Panc1 (cell line): ENCODE measurements around the gene HS6ST3. TPM values are rescaled to one million over a fixed set of nuclear protein-coding genes. Genes with fewer than 3 reads are reported as not detected.

Source experiments
- ATAC-seq: fragments of 200-7000 bp; cut with Tn5 transposase; 2 replicates; pipeline ENCODE4 v1.9.1; 2020; ENCODE audit warnings: mild to moderate bottlenecking, moderate library complexity
- BruUV-seq: library from RNA; stranded (reverse); fragments of 400-500 nt; replicated peaks from 2 replicates; lab custom pipeline; 2021; lab: Mats Ljungman, UMichigan
- CTCF ChIA-PET: fragments of 300-600 bp; sonication (Branson Sonifier 250); formaldehyde crosslinking; loops from one replicate; lab custom pipeline; 2022; ENCODE audit warnings: antibody characterized with exemption; lab: Charles Lee
- POLR2A ChIA-PET: fragments of 300-600 bp; sonication (Branson Sonifier 250); formaldehyde crosslinking; loops from one replicate; lab custom pipeline; 2022; ENCODE audit warnings: antibody characterized with exemption; lab: Charles Lee
- DNase-seq: peaks from one replicate; pipeline ENCODE4 v3.0.0-alpha.2; 2010; ENCODE audit warnings: low read depth, low spot score
- H3K27ac ChIP-seq: 2 replicates; pipeline ENCODE4 v1.5.1; 2011; ENCODE audit warnings: mild to moderate bottlenecking, low read length, inconsistent platforms
- H3K27me3 ChIP-seq: fragments of 200-500 bp; sonication (Bioruptor generic); 2 replicates; pipeline ENCODE4 v1.6.0; 2014; ENCODE audit warnings: low read length, inconsistent platforms; ENCODE audit not compliant: control insufficient read depth, insufficient read depth
- H3K36me3 ChIP-seq: fragments of 200-500 bp; sonication (Bioruptor generic); 2 replicates; pipeline ENCODE4 v1.5.1; 2014; ENCODE audit warnings: inconsistent platforms, mild to moderate bottlenecking, low read length, moderate library complexity; ENCODE audit not compliant: control insufficient read depth, insufficient read depth
- H3K4me1 ChIP-seq: 2 replicates; pipeline ENCODE4 v1.5.1; 2011; ENCODE audit warnings: inconsistent platforms, mild to moderate bottlenecking, low read length, moderate library complexity; ENCODE audit not compliant: control insufficient read depth, insufficient read depth
- H3K4me3 ChIP-seq, 2 experiments: 2 replicates each; pipeline ENCODE4 v1.5.1; 2011 to 2012; ENCODE audit warnings: low read depth in 2 of 2, low read length in 2 of 2, mild to moderate bottlenecking in 2 of 2, inconsistent platforms in 1 of 2, moderate library complexity in 1 of 2
- H3K9me3 ChIP-seq: fragments of 200-500 bp; sonication (Bioruptor generic); 2 replicates; pipeline ENCODE4 v1.5.1; 2014; ENCODE audit warnings: low read depth, mild to moderate bottlenecking, inconsistent platforms, low read length, moderate library complexity; ENCODE audit not compliant: control insufficient read depth, insufficient read depth
- POLR2AphosphoS5 ChIP-seq: IDR thresholded peaks from 2 replicates; pipeline ENCODE4 v1.6.1; 2012; ENCODE audit warnings: mild to moderate bottlenecking, low read depth, low read length, moderate library complexity
- SIN3A ChIP-seq: IDR thresholded peaks from 2 replicates; pipeline ENCODE4 v1.6.1; 2012; ENCODE audit warnings: low read depth, mild to moderate bottlenecking, low read length, moderate library complexity, borderline replicate concordance; ENCODE audit not compliant: insufficient read depth
- TCF7L2 ChIP-seq: IDR thresholded peaks from 2 replicates; pipeline ENCODE4 v1.6.1; 2011; ENCODE audit warnings: mild to moderate bottlenecking, low read depth, low read length, inconsistent platforms
- in situ Hi-C: cut with HindIII; loops from 2 replicates; pipeline ENCODE4 v1.10.0; 2016; ENCODE audit warnings: low sequenced_read_pairs, low pct_unique_long_range_greater_than_20kb
- intact Hi-C: fragments of 100-400 bp; cut with micrococcal nuclease; formaldehyde crosslinking; loops from one replicate; pipeline ENCODE4 v1.10.0; 2022; ENCODE audit not compliant: unreplicated experiment
- total RNA-seq: library from RNA; stranded (reverse); gene quantifications from one replicate; pipeline ENCODE4 v1.2.1, GENCODE V29; 2021; ENCODE audit not compliant: unreplicated experiment
- TF ChIP-seq, protein P1 (sequence below), 2 experiments: IDR thresholded peaks; 2 replicates each; pipeline ENCODE4 v1.6.1; 2011 to 2012; ENCODE audit warnings: low read depth in 2 of 2, control low read depth in 1 of 2, low read length in 1 of 2, mild to moderate bottlenecking in 1 of 2, moderate library complexity in 1 of 2; ENCODE audit not compliant: insufficient read depth in 1 of 2
- TF ChIP-seq, protein P2 (sequence below): fragments of 450-650 bp; IDR thresholded peaks from 2 replicates; pipeline ENCODE4 v1.5.1; 2017; ENCODE audit warnings: mild to moderate bottlenecking

Gene HS6ST3
- total RNA-seq, 1 experiment from 2014 or later: 0.13 TPM

DNA sequence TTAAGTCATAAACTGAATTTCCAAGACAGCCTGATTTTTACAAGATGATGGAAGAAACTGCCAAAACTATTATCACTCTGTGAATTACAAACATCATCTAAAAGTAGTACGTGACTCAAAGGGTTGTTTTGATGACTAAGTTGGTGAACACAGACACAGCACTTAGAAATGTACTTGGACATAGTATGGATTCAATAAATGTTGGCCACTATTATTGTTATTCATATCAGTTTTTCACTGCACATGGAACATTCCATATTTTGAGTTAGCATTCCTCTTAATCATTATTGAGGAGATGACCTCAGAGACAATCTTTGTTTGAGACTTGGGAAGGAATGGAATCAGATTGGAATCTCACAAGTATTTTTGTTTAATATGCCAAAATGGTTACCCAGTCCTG is 731.5 kb downstream of the HS6ST3 start:
- CTCF ChIA-PET: no interaction called here

DNA sequence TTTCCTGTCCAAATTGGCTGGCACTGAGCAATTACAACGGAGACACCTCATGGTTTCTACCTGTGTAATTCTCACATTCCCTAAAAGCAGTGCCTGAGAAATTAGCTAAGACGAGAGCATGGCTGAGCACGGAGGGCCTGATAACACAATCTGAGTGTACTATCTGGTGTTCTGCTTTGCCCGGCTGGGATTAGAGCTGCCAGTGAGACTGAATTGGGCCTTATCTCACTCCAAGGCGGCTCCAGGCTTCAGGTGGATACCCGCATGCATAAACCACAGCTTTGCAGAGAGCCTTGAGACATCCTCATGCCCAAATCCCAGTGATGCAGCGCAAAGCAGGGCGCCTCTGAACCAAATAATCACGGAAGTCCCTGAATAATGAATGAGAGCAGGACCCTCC is 732.1 kb downstream of the HS6ST3 start:
- Histone ChIP-seq H3K27me3 (no peaks in the 10 kb centered on the region), H3K4me3 (peak overlapping the region in 1 of 2 experiments; percentile 20; a peak in 1 of 4 replicates), H3K36me3 (no peaks in the 10 kb centered on the region), H3K27ac (no peak overlapping the region), H3K9me3 (no peaks in the 10 kb centered on the region), H3K4me1 (no peaks in the 10 kb centered on the region)
- TF ChIP-seq, protein P1, sequence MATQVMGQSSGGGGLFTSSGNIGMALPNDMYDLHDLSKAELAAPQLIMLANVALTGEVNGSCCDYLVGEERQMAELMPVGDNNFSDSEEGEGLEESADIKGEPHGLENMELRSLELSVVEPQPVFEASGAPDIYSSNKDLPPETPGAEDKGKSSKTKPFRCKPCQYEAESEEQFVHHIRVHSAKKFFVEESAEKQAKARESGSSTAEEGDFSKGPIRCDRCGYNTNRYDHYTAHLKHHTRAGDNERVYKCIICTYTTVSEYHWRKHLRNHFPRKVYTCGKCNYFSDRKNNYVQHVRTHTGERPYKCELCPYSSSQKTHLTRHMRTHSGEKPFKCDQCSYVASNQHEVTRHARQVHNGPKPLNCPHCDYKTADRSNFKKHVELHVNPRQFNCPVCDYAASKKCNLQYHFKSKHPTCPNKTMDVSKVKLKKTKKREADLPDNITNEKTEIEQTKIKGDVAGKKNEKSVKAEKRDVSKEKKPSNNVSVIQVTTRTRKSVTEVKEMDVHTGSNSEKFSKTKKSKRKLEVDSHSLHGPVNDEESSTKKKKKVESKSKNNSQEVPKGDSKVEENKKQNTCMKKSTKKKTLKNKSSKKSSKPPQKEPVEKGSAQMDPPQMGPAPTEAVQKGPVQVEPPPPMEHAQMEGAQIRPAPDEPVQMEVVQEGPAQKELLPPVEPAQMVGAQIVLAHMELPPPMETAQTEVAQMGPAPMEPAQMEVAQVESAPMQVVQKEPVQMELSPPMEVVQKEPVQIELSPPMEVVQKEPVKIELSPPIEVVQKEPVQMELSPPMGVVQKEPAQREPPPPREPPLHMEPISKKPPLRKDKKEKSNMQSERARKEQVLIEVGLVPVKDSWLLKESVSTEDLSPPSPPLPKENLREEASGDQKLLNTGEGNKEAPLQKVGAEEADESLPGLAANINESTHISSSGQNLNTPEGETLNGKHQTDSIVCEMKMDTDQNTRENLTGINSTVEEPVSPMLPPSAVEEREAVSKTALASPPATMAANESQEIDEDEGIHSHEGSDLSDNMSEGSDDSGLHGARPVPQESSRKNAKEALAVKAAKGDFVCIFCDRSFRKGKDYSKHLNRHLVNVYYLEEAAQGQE (IDR thresholded peaks at IDR 0.05; ENCODE audit: insufficient read depth in 1 of 2, low read depth in 2 of 2, low read length in 1 of 2): no peak
- TF ChIP-seq SIN3A (no peak), POLR2AphosphoS5 (no peak), TCF7L2 (no peak)
- TF ChIP-seq, protein P2, sequence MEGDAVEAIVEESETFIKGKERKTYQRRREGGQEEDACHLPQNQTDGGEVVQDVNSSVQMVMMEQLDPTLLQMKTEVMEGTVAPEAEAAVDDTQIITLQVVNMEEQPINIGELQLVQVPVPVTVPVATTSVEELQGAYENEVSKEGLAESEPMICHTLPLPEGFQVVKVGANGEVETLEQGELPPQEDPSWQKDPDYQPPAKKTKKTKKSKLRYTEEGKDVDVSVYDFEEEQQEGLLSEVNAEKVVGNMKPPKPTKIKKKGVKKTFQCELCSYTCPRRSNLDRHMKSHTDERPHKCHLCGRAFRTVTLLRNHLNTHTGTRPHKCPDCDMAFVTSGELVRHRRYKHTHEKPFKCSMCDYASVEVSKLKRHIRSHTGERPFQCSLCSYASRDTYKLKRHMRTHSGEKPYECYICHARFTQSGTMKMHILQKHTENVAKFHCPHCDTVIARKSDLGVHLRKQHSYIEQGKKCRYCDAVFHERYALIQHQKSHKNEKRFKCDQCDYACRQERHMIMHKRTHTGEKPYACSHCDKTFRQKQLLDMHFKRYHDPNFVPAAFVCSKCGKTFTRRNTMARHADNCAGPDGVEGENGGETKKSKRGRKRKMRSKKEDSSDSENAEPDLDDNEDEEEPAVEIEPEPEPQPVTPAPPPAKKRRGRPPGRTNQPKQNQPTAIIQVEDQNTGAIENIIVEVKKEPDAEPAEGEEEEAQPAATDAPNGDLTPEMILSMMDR: no peak
- ChIA-PET CTCF (no interaction called here), POLR2A (no interaction called here)
- BruUV-seq: no TSS peak
- intact Hi-C loops: loop anchor here (5.0 kb wide), 2 partner anchors 135 to 205 kb away; no protein-coding TSS in a partner anchor
- DNase-seq (no peak), ATAC-seq (no peak)
- in situ Hi-C loops: no loop called here

More for the DNA sequence above, 731.5 kb downstream of the HS6ST3 start:
- DNase-seq (no peak), ATAC-seq (no peak)
- TF ChIP-seq POLR2AphosphoS5 (no peak), SIN3A (no peak), TCF7L2 (no peak)
- TF ChIP-seq, protein P2: no peak
- TF ChIP-seq, protein P1 (IDR thresholded peaks at IDR 0.05; ENCODE audit: insufficient read depth in 1 of 2, low read depth in 2 of 2, low read length in 1 of 2): no peak
- in situ Hi-C loops: no loop called here
- Histone ChIP-seq H3K4me3 (no peak overlapping the region), H3K4me1 (no peaks in the 10 kb centered on the region), H3K27me3 (no peaks in the 10 kb centered on the region), H3K27ac (no peak overlapping the region), H3K36me3 (no peaks in the 10 kb centered on the region), H3K9me3 (no peaks in the 10 kb centered on the region)
- intact Hi-C loops: loop anchor here (5.0 kb wide), 2 partner anchors 136 to 206 kb away; no protein-coding TSS in a partner anchor
- POLR2A ChIA-PET: no interaction called here
- no TSS peak for BruUV-seq
